Lower leg skin (tissue), 4 donors: ENCODE results near the gene PLS1. TPM values are rescaled to one million over a fixed set of nuclear protein-coding genes. Genes with fewer than 3 reads are reported as not detected.
A peak's percentile ranks its signal among the peaks of the same experiment; 100 is the strongest.
"Not testable (repeated sequence)": the region's sequence is repeated elsewhere in the genome, so short reads cannot be mapped to it uniquely, and the experiment has no call there.

Source experiments
- DNase-seq, 2 donors: peaks; one replicate each; pipeline ENCODE4 v3.0.0-alpha.2; 2019; ENCODE audit warnings: low spot score in 2 of 2
- H3K4me3 ChIP-seq: fragments of 200-600 bp; sonication (generic); 2 replicates; pipeline ENCODE4 v1.5.1; 2017; ENCODE audit warnings: mild to moderate bottlenecking, low read depth; ENCODE audit not compliant: poor library complexity, severe bottlenecking
- POLR2A ChIP-seq, 2 donors: fragments of 450-650 bp; IDR thresholded peaks; one replicate each; pipeline ENCODE4 v1.6.1; 2016 to 2017; ENCODE audit warnings: antibody characterized with exemption in 2 of 2, mild to moderate bottlenecking in 1 of 2, moderate library complexity in 1 of 2
- WGBS, 2 donors: methylation state at CpG; one replicate each; pipeline ENCODE4 v1.1.5; 2018; 5-methylcytosine and 5-hydroxymethylcytosine counted together
- intact Hi-C: fragments of 100-400 bp; cut with DNase I; formaldehyde crosslinking; loops from one replicate; pipeline ENCODE4 v1.15.0; 2023; ENCODE audit warnings: low total_unique reads
- total RNA-seq, 4 donors: library from RNA; depleted of rRNA; stranded (reverse); fragments of >200 nt; gene quantifications; one replicate each; pipeline ENCODE4 v1.1.0, GENCODE V29; 2016
- TF ChIP-seq, protein P1 (sequence below), 3 donors: fragments of 450-650 bp; IDR thresholded peaks; one replicate each; pipeline ENCODE4 v1.5.1; 2016; ENCODE audit warnings: antibody characterized with exemption in 3 of 3, mild to moderate bottlenecking in 3 of 3, moderate library complexity in 2 of 3

PLS1 gene
- total RNA-seq, 4 donors from 2014 or later: 6.1 to 8.6 (median 6.9) TPM

- TF ChIP-seq POLR2A (IDR thresholded peaks at IDR 0.05): no peak
- TF ChIP-seq, protein P1, sequence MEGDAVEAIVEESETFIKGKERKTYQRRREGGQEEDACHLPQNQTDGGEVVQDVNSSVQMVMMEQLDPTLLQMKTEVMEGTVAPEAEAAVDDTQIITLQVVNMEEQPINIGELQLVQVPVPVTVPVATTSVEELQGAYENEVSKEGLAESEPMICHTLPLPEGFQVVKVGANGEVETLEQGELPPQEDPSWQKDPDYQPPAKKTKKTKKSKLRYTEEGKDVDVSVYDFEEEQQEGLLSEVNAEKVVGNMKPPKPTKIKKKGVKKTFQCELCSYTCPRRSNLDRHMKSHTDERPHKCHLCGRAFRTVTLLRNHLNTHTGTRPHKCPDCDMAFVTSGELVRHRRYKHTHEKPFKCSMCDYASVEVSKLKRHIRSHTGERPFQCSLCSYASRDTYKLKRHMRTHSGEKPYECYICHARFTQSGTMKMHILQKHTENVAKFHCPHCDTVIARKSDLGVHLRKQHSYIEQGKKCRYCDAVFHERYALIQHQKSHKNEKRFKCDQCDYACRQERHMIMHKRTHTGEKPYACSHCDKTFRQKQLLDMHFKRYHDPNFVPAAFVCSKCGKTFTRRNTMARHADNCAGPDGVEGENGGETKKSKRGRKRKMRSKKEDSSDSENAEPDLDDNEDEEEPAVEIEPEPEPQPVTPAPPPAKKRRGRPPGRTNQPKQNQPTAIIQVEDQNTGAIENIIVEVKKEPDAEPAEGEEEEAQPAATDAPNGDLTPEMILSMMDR (IDR thresholded peaks at IDR 0.05): no peak
- DNase-seq: peak; percentile 95 to 99
- peak within 1 kb of the TSS; percentile 98 for H3K4me3 ChIP-seq
- intact Hi-C loops: no loop called here
- 0% methylated on average over 43 to 60 of the region's 65 CpGs for WGBS, 2 donors
Measured at GRCh38 chr3:142578329-142579223, 17.6 kb upstream of the PLS1 start, which contains the start of gene ATR. Gene ATR (minus strand): TSS chr3:142578733. CDS start chr3:142578704, 29 bp downstream.

GRCh38 chr3:142580061-142580423, 16.2 kb upstream of the PLS1 start:
- 92% methylated on average over 1 of the region's 1 CpG for WGBS, 2 donors
- intact Hi-C loops: loop anchor here (10.0 kb wide), 1 partner anchor 405 kb away; no protein-coding TSS in a partner anchor
- no peak overlapping the region for H3K4me3 ChIP-seq
- TF ChIP-seq POLR2A (IDR thresholded peaks at IDR 0.05): no peak
- TF ChIP-seq, protein P1 (IDR thresholded peaks at IDR 0.05): no peak
- DNase-seq: no peak

DNA sequence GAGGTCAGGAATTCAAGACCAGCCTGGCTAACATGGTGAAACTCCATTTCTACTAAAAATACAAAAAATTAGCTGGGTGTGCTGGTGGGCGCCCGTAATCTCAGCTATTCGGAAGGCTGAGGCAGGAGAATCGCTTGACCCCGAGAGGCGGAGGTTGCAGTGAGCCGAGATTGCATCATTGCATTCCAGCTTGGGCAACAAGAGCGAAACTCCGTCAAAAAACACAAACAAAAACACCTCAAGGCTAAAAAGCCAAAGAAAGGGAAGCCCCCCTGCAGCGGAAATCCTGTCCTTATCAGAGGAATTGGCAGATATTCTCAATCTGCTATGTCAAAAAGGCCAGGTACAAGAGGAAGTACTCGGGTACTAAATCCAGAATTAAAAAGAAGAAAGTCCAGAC, 15.1 kb upstream of the PLS1 start:
- intact Hi-C loops: loop anchor here (10.0 kb wide), 1 partner anchor 404 kb away; no protein-coding TSS in a partner anchor
- WGBS, 2 donors: 83 to 92% methylated on average over 11 of the region's 11 CpGs
- not testable (repeated sequence) for H3K4me3 ChIP-seq, DNase-seq

DNA sequence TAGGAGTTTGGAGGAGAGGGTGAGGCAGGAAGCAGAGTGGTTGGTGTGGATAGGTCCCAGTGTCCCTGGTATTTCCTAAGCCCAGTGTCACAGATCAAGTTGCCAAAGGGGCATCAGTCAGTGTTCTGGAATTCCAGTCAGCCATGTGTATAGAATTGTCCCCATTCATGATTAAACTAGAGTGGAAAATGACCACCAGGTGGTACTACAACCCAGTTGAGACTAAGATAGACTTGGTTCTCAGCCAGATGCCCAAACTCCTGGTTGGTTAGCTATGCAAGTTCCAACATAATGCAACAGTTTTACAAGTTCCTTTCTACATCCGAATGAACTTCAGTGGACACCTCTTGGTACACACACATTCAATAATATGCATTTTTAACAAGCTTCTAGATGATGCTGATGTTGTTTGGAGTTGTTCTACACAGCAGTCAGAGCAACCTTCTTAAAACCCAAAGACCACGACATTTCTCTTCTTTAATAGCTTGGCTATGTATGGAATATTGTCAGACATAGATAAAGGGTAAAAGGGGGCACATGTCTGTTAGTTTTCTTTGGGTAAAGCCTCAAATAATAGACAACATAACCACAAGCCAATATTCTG, 9.3 kb upstream of the PLS1 start:
- TF ChIP-seq, protein P1 (IDR thresholded peaks at IDR 0.05): no peak
- TF ChIP-seq POLR2A (IDR thresholded peaks at IDR 0.05): no peak
- 44 to 46% methylated on average over 2 of the region's 2 CpGs for WGBS, 2 donors
- no peak overlapping the region for H3K4me3 ChIP-seq
- peak in 1 of 2 donors; percentile 38 for DNase-seq
- intact Hi-C loops: loop anchor here (10.0 kb wide), 1 partner anchor 398 kb away; no protein-coding TSS in a partner anchor

DNA sequence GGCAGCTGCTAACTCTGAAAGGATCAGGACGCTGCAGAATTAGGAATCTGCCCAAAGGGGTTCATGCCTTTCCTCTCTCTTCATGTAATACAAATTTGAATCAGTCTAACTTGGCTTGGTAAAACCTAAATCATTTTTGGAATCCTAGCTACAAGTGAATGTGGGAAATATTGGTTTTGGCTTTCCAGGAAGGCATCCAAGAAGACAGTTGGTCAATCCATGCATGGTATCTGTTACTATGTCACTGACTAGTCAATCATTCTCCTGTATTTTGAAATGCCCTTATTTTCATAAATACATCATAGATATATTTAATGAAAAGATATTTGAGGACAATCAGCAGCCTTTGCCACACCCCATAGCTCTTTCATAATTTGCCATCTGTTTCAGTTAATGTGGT, 7.5 kb upstream of the PLS1 start:
- intact Hi-C loops: loop anchor here (10.0 kb wide), 1 partner anchor 396 kb away; no protein-coding TSS in a partner anchor
- DNase-seq: no peak
- H3K4me3 ChIP-seq: no peak overlapping the region
- no peak for TF ChIP-seq POLR2A (IDR thresholded peaks at IDR 0.05)
- TF ChIP-seq, protein P1 (IDR thresholded peaks at IDR 0.05): no peak
- 49 to 68% methylated on average over 1 of the region's 1 CpG for WGBS, 2 donors

DNA sequence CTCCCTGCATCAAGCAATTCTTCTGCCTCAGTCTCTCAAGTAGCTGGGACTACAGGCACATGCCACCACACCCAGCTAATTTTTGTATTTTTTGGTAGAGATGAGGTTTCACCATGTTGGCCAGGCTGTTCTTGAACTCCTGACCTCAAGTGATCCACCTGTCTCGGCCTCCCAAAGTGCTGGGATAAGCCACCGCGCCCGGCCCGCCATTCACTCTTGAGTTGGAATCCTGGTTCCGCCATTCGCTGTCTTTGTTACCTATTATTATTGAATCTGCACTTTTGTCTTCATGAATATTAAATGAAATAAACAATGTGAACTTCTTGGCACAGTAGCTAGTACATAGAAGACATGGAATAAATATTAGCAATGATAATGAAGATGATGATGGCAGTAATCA, 3.9 kb upstream of the PLS1 start:
- DNase-seq, intact Hi-C loops, H3K4me3 ChIP-seq: not testable (repeated sequence)
- WGBS, 2 donors: 93 to 97% methylated on average over 7 of the region's 7 CpGs
